GM21381 (cell line): Measurements from ENCODE around the gene FCF1.

Experiments used
- ATAC-seq: cut with Tn5 transposase; IDR thresholded peaks from one replicate; pipeline ENCODE4 v1.9.1; 2021; ENCODE audit warnings: mild to moderate bottlenecking, moderate library complexity; ENCODE audit not compliant: unreplicated experiment

The FCF1 gene, protein sequence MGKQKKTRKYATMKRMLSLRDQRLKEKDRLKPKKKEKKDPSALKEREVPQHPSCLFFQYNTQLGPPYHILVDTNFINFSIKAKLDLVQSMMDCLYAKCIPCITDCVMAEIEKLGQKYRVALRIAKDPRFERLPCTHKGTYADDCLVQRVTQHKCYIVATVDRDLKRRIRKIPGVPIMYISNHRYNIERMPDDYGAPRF

GRCh38 chr14:74712499-74713394, at the start of gene FCF1, which contains the start of gene AREL1:
TSS of gene FCF1 (plus strand) at chr14:74713144. CDS start at chr14:74713198, 54 bp downstream.
TSS of gene AREL1 (minus strand) at chr14:74713080. CDS start at chr14:74685615, 27,465 bp downstream.
- ATAC-seq = peak; percentile 98

- ATAC-seq = no peak
Measured at GRCh38 chr14:74663884-74664283, 49.1 kb upstream of the FCF1 start.

DNA sequence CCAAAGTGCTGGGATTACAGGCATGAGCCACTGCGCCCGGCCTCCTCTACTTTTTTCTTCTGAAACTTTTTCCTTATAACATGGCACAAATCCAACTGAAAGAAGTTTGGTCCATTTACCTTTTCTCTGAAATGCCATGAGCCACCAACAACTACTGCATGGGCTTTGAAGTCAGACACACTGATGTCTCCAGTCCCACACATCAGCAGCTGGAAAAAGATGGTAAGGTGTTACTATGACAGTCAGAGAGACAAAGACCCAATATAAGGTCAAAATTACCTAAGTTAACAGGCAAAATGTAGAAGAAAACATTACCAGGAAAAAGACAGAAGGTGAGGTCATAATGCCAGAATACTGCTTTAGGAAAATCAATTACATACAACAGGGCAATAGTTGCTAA, 48.2 kb upstream of the FCF1 start:
- ATAC-seq = no peak

DNA sequence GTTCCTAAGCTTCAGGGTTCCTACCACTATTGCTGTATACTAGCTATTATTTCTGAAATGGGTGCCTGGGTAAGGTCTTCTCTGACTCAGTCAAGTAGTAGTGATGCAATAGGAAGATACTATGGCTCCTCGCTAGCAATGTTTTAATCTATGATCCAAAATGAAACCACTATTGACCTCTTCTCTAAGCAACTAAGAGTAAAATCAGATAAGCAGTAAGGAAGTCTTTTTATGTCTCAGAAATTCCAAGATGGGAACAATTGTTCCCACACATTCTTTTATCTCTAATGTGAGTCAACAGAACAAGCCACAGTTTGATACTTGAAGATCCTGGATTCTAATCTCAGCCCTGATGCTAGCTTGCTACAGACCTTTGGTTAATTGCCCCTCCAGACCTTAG, 45.2 kb upstream of the FCF1 start:
- no peak for ATAC-seq

GRCh38 chr14:74669256-74669655, 43.7 kb upstream of the FCF1 start:
- no peak for ATAC-seq

- ATAC-seq = no peak
Measured at GRCh38 chr14:74669846-74670245, 43.1 kb upstream of the FCF1 start.

DNA sequence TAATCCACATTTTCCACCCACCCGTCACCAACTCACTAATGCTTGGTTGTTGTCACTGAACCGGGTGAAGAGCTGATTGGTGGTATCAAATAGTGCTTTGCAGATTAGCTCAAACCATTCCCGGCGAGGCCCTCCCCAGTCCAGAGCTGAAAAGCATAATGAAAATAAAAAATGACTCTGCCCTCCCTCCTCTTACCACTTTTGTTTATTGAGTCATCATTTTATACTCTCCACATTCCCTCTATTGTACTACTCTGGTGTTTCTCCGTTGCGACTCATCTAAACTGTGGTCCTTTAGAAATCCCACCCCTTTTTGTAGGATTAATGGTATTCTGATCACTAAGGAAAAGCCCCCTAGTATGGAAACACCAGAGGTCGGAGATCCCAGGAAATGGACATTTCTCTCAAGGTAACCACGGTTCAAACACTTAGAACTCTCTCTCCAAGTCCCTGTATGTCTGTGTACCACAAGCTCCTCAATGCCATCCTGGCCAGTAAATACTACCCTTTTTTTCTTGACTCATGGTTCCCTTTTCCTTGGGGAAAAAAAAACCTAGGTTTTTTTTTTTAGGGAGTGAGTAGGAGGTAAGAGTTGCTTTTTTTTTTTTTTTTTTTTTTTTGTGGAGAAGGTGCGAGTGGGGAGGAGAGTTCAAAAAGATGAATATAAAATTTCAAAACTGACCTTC, 42.1 kb upstream of the FCF1 start:
- ATAC-seq = no peak

DNA sequence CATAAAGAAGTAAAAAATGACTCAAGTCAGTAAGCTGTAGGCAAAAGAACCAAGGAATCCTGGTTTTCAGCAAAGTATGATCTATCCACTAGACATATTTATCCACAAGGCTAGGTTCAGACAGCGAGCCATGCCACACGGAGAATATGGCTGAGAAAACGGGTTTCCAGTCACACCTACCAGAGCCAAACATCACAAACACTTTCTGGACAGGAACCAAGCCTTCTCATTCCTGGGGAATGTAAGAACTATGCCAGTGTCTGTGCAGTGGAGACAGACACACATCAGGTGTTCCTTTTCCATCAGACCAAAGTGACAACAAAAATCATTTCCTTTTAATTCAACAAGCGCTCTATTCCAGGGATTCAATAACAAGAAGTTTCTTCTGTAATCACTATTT, 41.2 kb upstream of the FCF1 start:
- no peak for ATAC-seq

DNA sequence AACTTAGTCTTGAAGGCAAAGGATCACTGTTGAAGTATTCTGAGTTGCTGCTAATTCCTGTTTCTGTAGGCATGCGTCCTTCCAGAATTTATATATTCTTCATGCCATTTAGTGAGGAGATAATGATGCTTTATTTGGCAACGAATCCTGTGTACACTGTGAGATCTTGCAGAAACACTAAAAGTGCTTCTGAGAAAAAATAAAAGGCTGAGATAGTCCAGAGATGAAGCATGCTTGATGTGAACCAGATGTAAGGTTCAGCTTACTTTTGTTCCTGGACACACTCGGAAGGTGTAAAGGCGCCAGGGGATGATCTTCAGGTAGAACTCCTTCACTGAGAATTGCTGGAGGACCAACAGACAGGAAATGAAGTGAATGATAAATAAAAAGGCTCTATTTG, 39.2 kb upstream of the FCF1 start:
- no peak for ATAC-seq

GRCh38 chr14:74675219-74675618, 37.7 kb upstream of the FCF1 start:
- ATAC-seq = no peak

DNA sequence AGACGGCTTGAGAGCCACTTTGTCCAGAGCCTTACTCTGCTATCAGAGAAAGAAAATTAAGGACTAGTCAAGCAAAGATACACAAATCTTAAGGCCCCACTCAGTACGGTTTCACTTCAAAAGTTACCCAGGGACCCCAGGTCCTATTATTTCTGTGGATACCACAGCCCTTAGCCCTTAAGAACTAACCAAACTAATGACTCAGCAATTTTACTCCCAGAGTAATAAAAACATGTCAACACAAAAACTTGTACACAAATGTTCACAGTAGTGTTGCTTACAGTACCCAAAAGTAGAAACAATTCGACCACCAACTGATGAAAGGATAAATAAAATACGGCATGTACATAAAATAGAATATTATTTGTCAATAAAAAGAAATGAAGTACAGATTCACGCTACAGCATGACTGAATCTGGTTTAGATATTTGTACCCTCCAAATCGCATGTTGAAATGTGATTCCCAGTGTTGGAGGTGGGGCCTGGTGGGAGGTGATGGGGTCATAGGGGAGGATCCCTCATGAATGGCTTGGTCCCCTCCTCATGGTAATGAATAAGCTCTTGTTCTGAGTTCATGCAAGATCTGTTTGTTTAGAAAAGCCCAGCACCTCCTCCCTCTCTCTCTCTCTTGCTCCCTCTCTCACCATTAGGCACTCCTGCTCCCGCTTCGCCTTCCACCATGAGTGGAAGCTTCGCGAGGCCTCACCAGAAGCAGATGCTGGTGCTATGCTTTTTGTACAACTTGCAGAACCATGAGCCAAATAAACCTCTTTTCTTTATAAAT, 30.6 kb upstream of the FCF1 start:
- ATAC-seq = no peak

GRCh38 chr14:74683406-74683805, 29.5 kb upstream of the FCF1 start:
- no peak for ATAC-seq

GRCh38 chr14:74684434-74684833, 28.5 kb upstream of the FCF1 start:
- peak; percentile 73 for ATAC-seq

DNA sequence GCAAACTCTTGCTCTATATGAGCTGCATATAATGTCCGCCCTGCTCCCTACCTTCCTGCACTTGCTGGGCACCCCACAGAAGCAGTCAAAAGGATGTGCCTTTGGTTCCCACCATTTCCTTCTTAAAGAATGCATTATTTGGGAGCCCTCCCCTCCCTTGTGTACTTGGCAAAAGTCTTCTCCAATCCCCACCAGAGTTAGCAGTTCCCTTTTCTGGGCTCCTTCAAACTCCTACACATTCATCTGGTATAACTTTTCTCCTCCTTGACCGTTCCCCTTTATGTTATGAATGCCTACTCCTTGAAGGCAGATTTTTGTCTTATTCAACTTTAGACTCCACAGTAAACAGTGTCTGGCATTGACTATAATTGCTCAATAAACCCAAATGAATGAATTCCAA, 27.9 kb upstream of the FCF1 start:
- no peak for ATAC-seq

DNA sequence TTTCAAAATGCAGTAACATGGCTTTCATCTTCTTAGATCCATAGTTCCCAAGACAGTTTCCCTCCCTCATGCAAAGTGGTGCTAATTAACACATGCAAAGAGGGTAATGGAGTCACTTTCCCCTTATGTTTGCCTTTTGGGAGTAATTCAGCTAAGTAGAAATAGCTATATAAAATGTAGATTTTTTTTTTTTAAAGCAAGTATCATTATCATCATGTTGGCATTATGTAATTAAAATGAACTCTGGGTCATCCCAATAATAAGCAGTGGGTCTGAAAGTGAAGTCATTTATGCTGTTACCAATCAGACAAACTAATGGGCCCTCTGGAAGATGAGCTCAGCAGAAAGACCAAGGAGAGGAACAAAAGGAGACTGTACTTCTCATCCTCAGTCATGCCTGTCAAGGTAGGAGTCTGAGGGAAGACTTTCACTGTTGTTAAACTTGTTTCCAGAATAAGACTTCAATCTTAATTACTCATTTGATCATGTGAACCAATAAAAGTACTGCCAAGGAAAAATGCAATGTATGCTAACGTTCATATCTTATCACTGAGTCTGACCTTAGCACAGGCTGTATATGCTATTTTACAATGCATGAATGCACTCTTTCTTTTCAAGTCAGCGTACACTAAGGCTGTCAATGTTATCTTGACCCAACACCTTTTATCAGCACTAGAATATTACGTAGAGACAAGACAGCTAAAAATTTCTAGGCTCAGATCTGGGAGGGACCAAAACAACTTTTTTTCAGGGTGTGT, 26.8 kb upstream of the FCF1 start:
- ATAC-seq = no peak

DNA sequence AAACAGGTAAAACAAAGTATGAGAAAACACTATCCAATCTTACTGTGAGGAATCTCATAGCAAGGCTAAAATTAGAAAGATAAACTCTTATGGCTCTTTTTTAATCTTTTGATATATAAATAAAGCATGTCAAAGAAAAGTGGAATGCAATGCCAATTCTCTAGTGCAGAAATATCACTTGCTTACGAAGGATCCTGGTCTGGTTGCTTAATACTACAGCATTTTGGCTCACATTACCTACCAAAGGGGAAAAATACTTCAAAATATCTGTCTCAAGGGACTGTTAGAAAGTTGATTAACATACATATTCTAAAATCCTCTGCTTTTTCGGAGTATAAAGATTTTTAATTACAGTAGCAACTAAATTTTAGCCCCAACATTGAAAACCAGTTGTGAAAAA, 21.5 kb upstream of the FCF1 start:
- no peak for ATAC-seq

DNA sequence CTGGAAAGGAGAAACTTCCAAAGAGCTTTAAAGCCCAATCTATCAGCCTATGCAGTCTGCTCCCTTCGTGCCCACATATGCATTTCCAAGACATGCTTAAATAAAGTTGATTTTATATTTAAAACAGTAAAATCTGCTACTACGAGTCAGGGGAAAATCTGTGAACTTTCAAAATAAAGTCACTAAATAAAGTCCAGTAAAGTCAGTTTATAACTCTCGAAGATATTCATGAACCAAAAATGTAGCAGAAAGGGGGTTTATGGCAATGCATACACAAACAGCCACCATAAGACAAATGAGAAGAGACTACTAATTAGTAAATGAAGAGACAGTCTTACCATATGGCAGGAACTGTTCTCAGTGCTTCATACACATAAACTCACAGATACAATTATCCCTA, 19.8 kb upstream of the FCF1 start:
- no peak for ATAC-seq

DNA sequence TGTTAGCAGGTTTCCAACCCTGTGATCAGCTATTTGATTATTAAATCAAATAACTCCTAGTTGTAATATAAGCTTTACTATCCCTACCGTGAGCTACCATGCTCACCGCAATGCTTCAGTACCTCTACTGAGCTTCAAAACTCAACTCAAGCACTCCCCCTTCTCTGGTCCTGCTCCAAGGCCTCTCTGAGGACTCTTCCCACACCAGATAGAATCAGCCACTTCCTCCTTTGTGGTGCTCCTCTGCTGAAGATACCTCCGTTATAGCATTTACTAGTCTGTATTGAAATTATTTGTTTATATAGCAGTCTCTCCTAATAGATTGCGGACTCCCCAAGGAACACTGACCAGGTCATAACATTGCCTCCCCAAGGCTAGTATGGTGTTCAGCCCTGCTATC, 17.5 kb upstream of the FCF1 start:
- no peak for ATAC-seq

GRCh38 chr14:74697011-74697410, 15.9 kb upstream of the FCF1 start:
- no peak for ATAC-seq

DNA sequence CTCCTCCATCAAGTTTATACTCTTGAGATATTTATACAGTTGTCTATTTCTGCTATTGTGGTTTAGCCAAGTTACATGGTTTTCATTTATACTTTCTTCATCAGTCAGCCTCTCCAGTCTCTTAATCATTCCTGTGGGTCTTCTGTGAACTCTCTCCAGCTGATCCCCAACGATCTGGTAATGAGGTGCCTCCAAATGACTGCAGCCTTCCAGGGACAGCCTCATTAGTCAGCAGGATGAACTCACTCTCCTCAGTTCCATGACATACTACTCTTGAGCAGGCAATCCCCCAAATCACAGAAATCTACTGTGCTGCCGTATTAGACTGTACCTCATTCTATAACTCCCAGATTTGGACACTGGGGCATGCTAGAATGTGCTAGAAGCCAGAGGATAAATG, 15.4 kb upstream of the FCF1 start:
- no peak for ATAC-seq
